Transverse colon (tissue), 4 donors: Measurements from ENCODE around the gene HSBP1. TPM values are rescaled to one million over a fixed set of nuclear protein-coding genes. Genes with fewer than 3 reads are reported as not detected.

ENCODE experiments used
- DNase-seq: peaks from one replicate; pipeline ENCODE4 v3.0.0-alpha.2; 2019
- H3K27ac ChIP-seq, 4 donors: fragments of 200-600 bp; sonication (generic); 2 replicates each; pipeline ENCODE4 v1.5.1; 2016 to 2018; ENCODE audit warnings: inconsistent platforms in 4 of 4
- H3K27me3 ChIP-seq: fragments of 200-600 bp; sonication (generic); 2 replicates; pipeline ENCODE4 v1.5.1; 2017; ENCODE audit warnings: inconsistent platforms
- H3K36me3 ChIP-seq, 4 donors: fragments of 200-600 bp; sonication (generic); 2 replicates each; pipeline ENCODE4 v1.5.1; 2017 to 2019; ENCODE audit warnings: inconsistent platforms in 4 of 4
- H3K4me1 ChIP-seq, 4 donors: fragments of 200-600 bp; sonication (generic); 2 replicates each; pipeline ENCODE4 v1.5.1; 2017 to 2020; ENCODE audit warnings: inconsistent platforms in 4 of 4
- H3K4me3 ChIP-seq, 4 donors: fragments of 200-600 bp; sonication (generic); 1 replicate in 1 of 4; 2 replicates in 3 of 4; pipeline versions ENCODE4 v1.5.1 to v1.6.1; 2017 to 2019; ENCODE audit warnings: inconsistent platforms in 4 of 4
- H3K9me3 ChIP-seq, 2 donors: fragments of 200-600 bp; sonication (generic); 2 replicates each; pipeline ENCODE4 v1.5.1; 2017 to 2019; ENCODE audit warnings: inconsistent platforms in 2 of 2
- EP300 ChIP-seq: sonication (generic); formaldehyde crosslinking; IDR thresholded peaks from one replicate; pipeline ENCODE4 v1.6.1; 2017; ENCODE audit warnings: antibody characterized with exemption, low read depth
- POLR2A ChIP-seq: fragments of 450-650 bp; IDR thresholded peaks from one replicate; pipeline ENCODE4 v1.6.1; 2016; ENCODE audit warnings: antibody characterized with exemption, mild to moderate bottlenecking, moderate library complexity
- POLR2AphosphoS5 ChIP-seq, 3 donors: sonication (generic); formaldehyde crosslinking; IDR thresholded peaks; one replicate each; pipeline ENCODE4 v1.6.1; 2016; ENCODE audit warnings: antibody characterized with exemption in 3 of 3
- WGBS, 2 donors: methylation state at CpG; one replicate each; pipeline ENCODE4 v1.1.5; 2018; ENCODE audit warnings: low coverage in 1 of 2; 5-methylcytosine and 5-hydroxymethylcytosine counted together
- in situ Hi-C, 4 donors: fragments of 200-750 bp; cut with MboI; loops; one replicate each; pipeline versions ENCODE4 v1.15.0 to v1.15.1; 2017; ENCODE audit warnings: low sequenced_read_pairs in 3 of 4, low pct_ligation_motif_present in 1 of 4, low pct_unique_long_range_greater_than_20kb in 1 of 4
- intact Hi-C: fragments of 100-400 bp; cut with DNase I; formaldehyde crosslinking; loops from one replicate; pipeline ENCODE4 v1.15.1; 2023; ENCODE audit warnings: low total_unique reads
- total RNA-seq, 4 donors: library from RNA; depleted of rRNA; stranded (reverse); fragments of >200 nt; gene quantifications; one replicate each; pipeline ENCODE4 v1.1.0, GENCODE V29; 2016
- TF ChIP-seq, protein P1 (sequence below), 5 experiments: fragments of 200-600 bp in 3 of 5; fragments of 450-650 bp in 2 of 5; sonication (generic) in 3 of 5; IDR thresholded peaks; 1 replicate in 2 of 5; 2 replicates in 3 of 5; pipeline ENCODE4 v1.5.1; 2016 to 2017; ENCODE audit warnings: antibody characterized with exemption in 5 of 5, inconsistent platforms in 3 of 5, mild to moderate bottlenecking in 2 of 5, moderate library complexity in 1 of 5

Gene HSBP1
- total RNA-seq, 4 donors from 2014 or later: 3.4 to 14.0 (median 10.8) TPM

DNA sequence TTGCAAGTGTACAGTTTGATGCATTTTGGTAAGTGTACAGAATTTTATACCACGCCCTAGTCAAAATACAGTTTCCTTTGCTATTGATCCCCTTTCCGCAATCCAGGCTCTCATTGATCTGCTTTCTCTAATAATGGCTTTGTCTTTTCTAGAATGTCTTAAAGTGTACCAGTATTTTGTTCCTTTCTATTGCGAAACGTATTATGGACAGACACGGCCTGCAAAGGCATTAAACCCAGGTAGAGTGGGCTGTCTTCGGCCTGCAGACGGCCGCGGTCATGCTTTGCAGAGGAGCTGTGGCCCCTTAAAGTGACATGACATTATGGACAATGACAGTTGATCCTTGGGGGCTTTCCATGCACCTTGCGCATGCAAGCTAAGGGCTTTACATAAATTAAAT lies 15.9 kb upstream of the HSBP1 start:
- no peak overlapping the region for H3K4me3 ChIP-seq

DNA sequence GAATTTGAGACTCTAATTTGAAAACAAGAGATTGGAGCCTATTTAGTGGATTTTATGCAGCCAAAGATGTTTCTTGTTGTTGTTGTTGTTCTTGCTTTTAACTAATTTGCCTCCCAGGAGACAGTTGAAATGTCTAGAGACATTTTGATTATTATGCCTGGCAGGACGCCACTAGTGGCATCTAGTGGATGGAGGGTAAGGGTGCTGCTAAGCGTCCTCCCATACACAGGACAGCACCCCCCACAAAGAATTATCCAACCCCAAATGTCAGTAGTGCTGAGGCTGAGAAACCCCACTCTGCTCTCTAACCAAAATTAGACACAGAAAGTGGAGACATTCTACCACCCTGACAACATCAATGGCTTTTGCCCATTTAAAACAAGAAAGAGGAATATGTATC lies 15.4 kb upstream of the HSBP1 start:
- 85 to 100% methylated on average over 1 to 2 of the region's 2 CpGs for WGBS, 2 donors
- Histone ChIP-seq H3K27ac (no peak overlapping the region), H3K9me3 (no peaks in the 10 kb centered on the region), H3K4me3 (no peak overlapping the region), H3K4me1 (no peaks in the 10 kb centered on the region), H3K36me3 (no peaks in the 10 kb centered on the region), H3K27me3 (no peaks in the 10 kb centered on the region)
- in situ Hi-C loops (no loop called here), intact Hi-C loops (no loop called here)
- DNase-seq: no peak
- TF ChIP-seq, protein P1, sequence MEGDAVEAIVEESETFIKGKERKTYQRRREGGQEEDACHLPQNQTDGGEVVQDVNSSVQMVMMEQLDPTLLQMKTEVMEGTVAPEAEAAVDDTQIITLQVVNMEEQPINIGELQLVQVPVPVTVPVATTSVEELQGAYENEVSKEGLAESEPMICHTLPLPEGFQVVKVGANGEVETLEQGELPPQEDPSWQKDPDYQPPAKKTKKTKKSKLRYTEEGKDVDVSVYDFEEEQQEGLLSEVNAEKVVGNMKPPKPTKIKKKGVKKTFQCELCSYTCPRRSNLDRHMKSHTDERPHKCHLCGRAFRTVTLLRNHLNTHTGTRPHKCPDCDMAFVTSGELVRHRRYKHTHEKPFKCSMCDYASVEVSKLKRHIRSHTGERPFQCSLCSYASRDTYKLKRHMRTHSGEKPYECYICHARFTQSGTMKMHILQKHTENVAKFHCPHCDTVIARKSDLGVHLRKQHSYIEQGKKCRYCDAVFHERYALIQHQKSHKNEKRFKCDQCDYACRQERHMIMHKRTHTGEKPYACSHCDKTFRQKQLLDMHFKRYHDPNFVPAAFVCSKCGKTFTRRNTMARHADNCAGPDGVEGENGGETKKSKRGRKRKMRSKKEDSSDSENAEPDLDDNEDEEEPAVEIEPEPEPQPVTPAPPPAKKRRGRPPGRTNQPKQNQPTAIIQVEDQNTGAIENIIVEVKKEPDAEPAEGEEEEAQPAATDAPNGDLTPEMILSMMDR (IDR thresholded peaks at IDR 0.05): no peak
- TF ChIP-seq POLR2A (no peak), EP300 (no peak), POLR2AphosphoS5 (IDR thresholded peaks at IDR 0.05) (no peak)

More for the DNA sequence above, 15.9 kb upstream of the HSBP1 start:
- Histone ChIP-seq H3K27ac (no peak overlapping the region), H3K36me3 (no peaks in the 10 kb centered on the region), H3K27me3 (no peaks in the 10 kb centered on the region), H3K9me3 (no peaks in the 10 kb centered on the region), H3K4me1 (no peaks in the 10 kb centered on the region)
- in situ Hi-C loops: no loop called here
- no peak for DNase-seq
- WGBS, 2 donors: 93 to 97% methylated on average over 10 of the region's 10 CpGs
- intact Hi-C loops: no loop called here
- TF ChIP-seq POLR2A (no peak), EP300 (no peak), POLR2AphosphoS5 (IDR thresholded peaks at IDR 0.05) (no peak)
- TF ChIP-seq, protein P1 (IDR thresholded peaks at IDR 0.05): no peak

DNA sequence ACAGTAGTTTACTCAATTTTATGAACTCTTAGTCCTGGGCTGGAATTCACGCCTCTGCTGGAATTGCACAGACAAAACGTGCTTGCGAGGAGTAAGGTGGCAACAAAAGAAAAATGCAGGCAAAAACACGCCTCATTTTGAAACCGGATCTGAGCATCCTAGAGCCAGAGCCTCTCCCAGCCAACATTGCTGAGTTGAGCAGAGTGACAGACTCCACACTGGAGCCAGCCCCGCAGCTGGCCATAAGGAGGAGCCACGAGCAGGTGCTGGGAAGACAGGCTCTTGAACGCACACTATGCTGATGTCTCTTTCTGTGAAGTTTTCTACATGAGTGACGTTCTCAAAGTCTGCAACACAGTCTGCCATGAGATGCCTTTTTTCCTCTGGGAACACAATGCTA lies 14.6 kb upstream of the HSBP1 start:
- intact Hi-C loops: no loop called here
- Histone ChIP-seq H3K27me3 (no peaks in the 10 kb centered on the region), H3K27ac (no peak overlapping the region), H3K4me1 (no peaks in the 10 kb centered on the region), H3K9me3 (no peaks in the 10 kb centered on the region), H3K4me3 (no peak overlapping the region), H3K36me3 (no peaks in the 10 kb centered on the region)
- TF ChIP-seq, protein P1 (IDR thresholded peaks at IDR 0.05): no peak
- TF ChIP-seq EP300 (no peak), POLR2A (no peak), POLR2AphosphoS5 (IDR thresholded peaks at IDR 0.05) (no peak)
- in situ Hi-C loops: no loop called here
- no peak for DNase-seq
- WGBS, 2 donors: 55 to 61% methylated on average over 9 of the region's 9 CpGs

DNA sequence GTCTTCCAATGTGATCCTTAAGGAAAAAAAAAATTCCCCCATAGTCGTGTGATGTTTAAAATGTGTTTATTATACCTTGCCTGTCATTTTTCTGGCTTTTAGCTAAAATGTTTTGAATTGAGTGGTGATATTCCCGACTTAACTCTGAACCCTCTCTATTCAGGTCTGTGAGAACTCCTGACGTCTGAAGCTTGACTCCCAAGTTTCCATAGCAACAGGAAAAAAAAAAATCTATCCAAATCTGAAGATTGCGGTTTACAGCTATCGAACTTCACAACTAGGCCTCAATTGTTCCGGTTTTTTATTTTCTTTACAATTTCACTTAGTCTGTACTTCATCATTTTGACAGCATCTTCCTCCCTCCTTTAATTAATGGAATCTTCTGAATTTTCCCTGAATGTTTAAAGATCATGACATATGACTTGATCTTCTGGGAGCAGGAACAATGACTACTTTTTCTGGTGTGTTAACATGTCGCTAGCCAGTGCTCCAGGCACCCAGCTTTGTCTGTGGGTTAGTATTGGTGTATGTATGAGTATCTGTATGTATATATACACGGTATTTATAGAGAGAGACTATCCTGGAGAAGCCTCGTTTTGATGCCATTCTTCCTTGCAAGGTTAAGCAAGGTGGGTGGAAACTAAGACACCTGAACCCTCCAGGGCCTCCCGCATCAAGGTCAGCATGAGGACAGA lies 12.8 kb upstream of the HSBP1 start:
- in situ Hi-C loops (no loop called here), intact Hi-C loops (no loop called here)
- no peak overlapping the region for H3K4me3 ChIP-seq
- H3K9me3 ChIP-seq: no peaks in the 10 kb centered on the region
- 77 to 85% methylated on average over 4 to 10 of the region's 10 CpGs for WGBS, 2 donors
- H3K27me3 ChIP-seq: no peaks in the 10 kb centered on the region
- no peak for TF ChIP-seq POLR2AphosphoS5 (IDR thresholded peaks at IDR 0.05)
- TF ChIP-seq, protein P1 (IDR thresholded peaks at IDR 0.05): no peak
- no peak for TF ChIP-seq POLR2A
- TF ChIP-seq EP300: no peak
- no peaks in the 10 kb centered on the region for H3K4me1 ChIP-seq
- no peak overlapping the region for H3K27ac ChIP-seq
- no peak for DNase-seq
- H3K36me3 ChIP-seq: no peaks in the 10 kb centered on the region
